SK-N-MC (cell line): Measurements from ENCODE around the gene INTS15.

Experiments
- DNase-seq: peaks from one replicate; pipeline ENCODE4 v3.0.0-alpha.2; 2011; ENCODE audit warnings: low read depth, low spot score
- H3K27ac ChIP-seq: fragments of 200-600 bp; sonication (generic); 2 replicates; pipeline ENCODE4 v1.5.1; 2016; ENCODE audit warnings: mixed run types
- H3K36me3 ChIP-seq: fragments of 200-600 bp; sonication (generic); 2 replicates; pipeline ENCODE4 v1.6.1; 2017; ENCODE audit warnings: antibody characterized with exemption, low read length, mixed read lengths; ENCODE audit not compliant: insufficient read depth
- H3K4me3 ChIP-seq: fragments of 200-600 bp; sonication (generic); 2 replicates; pipeline ENCODE4 v1.5.1; 2016
- H3K9ac ChIP-seq: fragments of 200-600 bp; sonication (generic); 2 replicates; pipeline ENCODE4 v1.8.0; 2017; ENCODE audit warnings: mixed run types, mixed read lengths; ENCODE audit not compliant: insufficient read length
- H3K9me3 ChIP-seq: fragments of 200-600 bp; sonication (generic); 2 replicates; pipeline ENCODE4 v1.6.1; 2017; ENCODE audit warnings: low read depth, mild to moderate bottlenecking, antibody characterized with exemption, low read length, moderate library complexity, mixed read lengths
- EZH2 ChIP-seq: fragments of 200-600 bp; sonication (generic); IDR thresholded peaks from one replicate; pipeline ENCODE4 v1.6.1; 2017; ENCODE audit warnings: antibody characterized with exemption
- FOXP2 ChIP-seq: optimal IDR thresholded peaks from 2 replicates; pipeline ENCODE3; 2011; ENCODE audit warnings: mild to moderate bottlenecking, moderate library complexity; ENCODE audit not compliant: insufficient read depth; ENCODE audit errors: extremely low read length, control extremely low read depth
- POLR2AphosphoS5 ChIP-seq: IDR thresholded peaks from 2 replicates; pipeline ENCODE4 v1.6.1; 2012; ENCODE audit warnings: mild to moderate bottlenecking, low read depth, low read length, borderline replicate concordance

INTS15 gene

DNA sequence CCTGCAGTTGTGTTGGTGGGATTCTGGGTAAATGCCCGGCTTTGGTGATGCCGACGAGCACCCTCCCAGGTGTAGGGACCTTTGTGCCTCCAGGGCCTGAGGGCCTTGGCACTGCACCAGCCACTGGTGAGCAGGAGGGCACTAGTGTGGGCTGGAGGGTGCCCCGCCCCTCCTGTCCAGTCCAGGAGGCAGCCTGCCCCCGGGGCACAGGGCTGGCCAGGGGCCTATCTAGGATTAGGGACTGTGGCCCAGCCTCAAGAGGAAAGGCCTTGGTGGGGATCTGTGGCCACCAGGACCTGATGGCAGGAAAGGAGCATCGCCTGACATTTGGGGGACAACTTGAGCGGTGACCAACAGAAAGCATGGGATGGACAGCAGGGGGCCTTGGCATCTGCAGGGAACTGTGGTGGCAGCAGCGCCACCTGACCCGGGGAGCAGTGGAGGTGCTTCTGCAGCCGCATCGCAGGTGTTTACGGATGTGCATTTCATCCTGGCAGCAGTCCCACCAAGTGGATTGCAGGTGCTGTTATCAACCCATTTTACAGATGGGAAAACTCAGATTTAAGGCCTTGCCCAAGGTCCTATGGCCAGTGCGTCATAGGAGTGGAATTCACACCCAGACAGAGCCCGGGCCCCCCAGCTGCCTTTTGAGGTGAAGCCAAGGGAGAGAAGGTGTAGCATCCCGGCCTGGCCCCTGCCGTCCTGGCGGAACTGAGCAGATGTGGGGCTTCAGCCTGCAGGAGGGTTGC is 58.4 kb downstream of the INTS15 start:
- DNase-seq: no peak
- no peaks in the 10 kb centered on the region for H3K9me3 ChIP-seq
- H3K4me3 ChIP-seq: no peak overlapping the region
- H3K27ac ChIP-seq: no peak overlapping the region
- H3K9ac ChIP-seq: no peak overlapping the region
- TF ChIP-seq FOXP2 (no peak), POLR2AphosphoS5 (no peak)
- H3K36me3 ChIP-seq: peaks cover 51% of the 10 kb centered on the region; the same call in 1 of the 2 replicates

- DNase-seq: no peak
Observed at GRCh38 chr7:6648815-6649104, 58.9 kb downstream of the INTS15 start.

GRCh38 chr7:6649241-6649961 is 59.6 kb downstream of the INTS15 start:
- peaks cover 40% of the 10 kb centered on the region; the same call in 1 of the 2 replicates for H3K36me3 ChIP-seq

More at GRCh38 chr7:6648815-6649104, 58.9 kb downstream of the INTS15 start:
- TF ChIP-seq FOXP2: no peak
- TF ChIP-seq POLR2AphosphoS5: no peak
- no peak for TF ChIP-seq EZH2
- Histone ChIP-seq H3K4me3 (no peak overlapping the region), H3K27ac (no peak overlapping the region), H3K9me3 (no peaks in the 10 kb centered on the region), H3K36me3 (peaks cover 46% of the 10 kb centered on the region; the same call in 1 of the 2 replicates), H3K9ac (no peak overlapping the region)

GRCh38 chr7:6650086-6650485 is 60.3 kb downstream of the INTS15 start:
- H3K9ac ChIP-seq: no peak overlapping the region
- no peaks in the 10 kb centered on the region for H3K9me3 ChIP-seq
- H3K27ac ChIP-seq: no peak overlapping the region
- H3K36me3 ChIP-seq: peaks cover 33% of the 10 kb centered on the region; the same call in 1 of the 2 replicates
- TF ChIP-seq POLR2AphosphoS5 (no peak), EZH2 (no peak), FOXP2 (no peak)
- no peak overlapping the region for H3K4me3 ChIP-seq
- DNase-seq: no peak

More at GRCh38 chr7:6649241-6649961, 59.6 kb downstream of the INTS15 start:
- H3K27ac ChIP-seq: no peak overlapping the region
- no peak overlapping the region for H3K4me3 ChIP-seq
- DNase-seq: no peak
- no peak overlapping the region for H3K9ac ChIP-seq
- TF ChIP-seq FOXP2 (no peak), EZH2 (no peak), POLR2AphosphoS5 (no peak)
- no peaks in the 10 kb centered on the region for H3K9me3 ChIP-seq

DNA sequence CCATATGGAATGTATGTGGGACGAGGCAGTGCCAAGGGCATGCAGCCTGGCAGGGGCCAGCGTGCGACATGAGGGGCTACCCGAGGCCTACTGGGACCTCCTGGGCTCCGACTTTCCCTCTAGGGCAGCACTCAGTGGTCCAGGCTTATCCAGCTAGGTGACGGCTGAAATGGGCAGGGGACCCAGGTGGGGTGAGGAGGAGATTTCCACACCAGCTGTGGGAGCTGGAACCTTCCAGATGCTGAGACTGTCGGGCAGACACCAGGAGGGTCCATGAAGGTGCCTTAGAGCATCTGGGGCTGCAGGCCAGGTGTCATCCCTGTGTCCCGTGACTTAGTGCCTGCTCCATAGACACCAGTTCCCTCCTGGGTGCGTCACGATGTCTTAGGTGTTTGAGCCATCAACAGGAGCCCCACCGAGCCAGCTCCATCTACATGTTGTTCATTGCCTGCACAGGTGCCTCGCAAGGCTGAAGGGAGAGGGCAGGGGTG is 60.7 kb downstream of the INTS15 start:
- peaks cover 33% of the 10 kb centered on the region; the same call in 1 of the 2 replicates for H3K36me3 ChIP-seq

DNA sequence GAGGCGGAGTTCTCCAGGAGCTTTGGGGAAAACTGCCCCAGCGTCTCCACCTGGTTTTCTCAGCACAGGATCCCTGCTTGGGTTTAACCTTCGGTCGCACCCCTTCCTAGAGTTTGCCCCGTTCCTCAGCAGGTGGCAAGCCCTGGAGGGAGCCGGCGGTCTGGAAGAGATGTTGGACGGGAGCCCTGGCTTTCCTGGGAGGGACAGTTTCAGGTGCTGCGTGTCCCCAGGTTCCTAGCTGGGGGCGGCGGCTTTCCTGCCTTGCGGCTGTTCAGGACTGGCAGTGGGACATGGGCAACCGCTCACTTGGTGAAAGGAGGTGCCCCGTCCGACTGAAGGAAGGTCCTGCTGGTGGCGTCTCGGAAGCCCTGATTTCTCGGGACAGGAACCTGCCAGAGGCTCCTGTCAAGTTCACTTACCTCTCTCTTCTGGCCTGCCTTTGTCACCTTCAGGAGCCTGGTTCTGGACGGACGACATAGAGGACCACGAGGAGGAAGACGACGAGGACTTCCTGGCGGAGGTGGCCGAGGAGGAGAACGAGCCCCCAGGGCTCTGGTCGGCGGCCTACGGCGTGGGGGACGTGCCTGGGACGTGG is 62.1 kb downstream of the INTS15 start:
- Histone ChIP-seq H3K9ac (no peak overlapping the region), H3K4me3 (no peak overlapping the region), H3K36me3 (peaks cover 25% of the 10 kb centered on the region; the same call in 1 of the 2 replicates), H3K27ac (no peak overlapping the region), H3K9me3 (no peaks in the 10 kb centered on the region)
- DNase-seq: no peak
- no peak for TF ChIP-seq EZH2
- no peak for TF ChIP-seq FOXP2
- no peak for TF ChIP-seq POLR2AphosphoS5

More for the DNA sequence above, 60.7 kb downstream of the INTS15 start:
- Histone ChIP-seq H3K9me3 (no peaks in the 10 kb centered on the region), H3K27ac (no peak overlapping the region), H3K4me3 (no peak overlapping the region), H3K9ac (no peak overlapping the region)
- no peak for TF ChIP-seq POLR2AphosphoS5
- no peak for TF ChIP-seq EZH2
- no peak for TF ChIP-seq FOXP2
- DNase-seq: no peak

GRCh38 chr7:6652446-6653011 is 62.7 kb downstream of the INTS15 start:
- peaks cover 19% of the 10 kb centered on the region; the same call in 1 of the 2 replicates for H3K36me3 ChIP-seq
- no peak overlapping the region for H3K9ac ChIP-seq
- no peak overlapping the region for H3K27ac ChIP-seq
- TF ChIP-seq EZH2 (no peak), FOXP2 (no peak), POLR2AphosphoS5 (no peak)
- no peak overlapping the region for H3K4me3 ChIP-seq
- no peaks in the 10 kb centered on the region for H3K9me3 ChIP-seq
- no peak for DNase-seq
